Anterior cingulate cortex (tissue), 58 donors: Measurements from ENCODE around the gene SERTAD2.

Source experiments
- DNase-seq, 58 donors: peaks; one replicate each; lab custom pipeline; 2025; lab: John Stamatoyannopoulos, UW

Gene SERTAD2

DNA sequence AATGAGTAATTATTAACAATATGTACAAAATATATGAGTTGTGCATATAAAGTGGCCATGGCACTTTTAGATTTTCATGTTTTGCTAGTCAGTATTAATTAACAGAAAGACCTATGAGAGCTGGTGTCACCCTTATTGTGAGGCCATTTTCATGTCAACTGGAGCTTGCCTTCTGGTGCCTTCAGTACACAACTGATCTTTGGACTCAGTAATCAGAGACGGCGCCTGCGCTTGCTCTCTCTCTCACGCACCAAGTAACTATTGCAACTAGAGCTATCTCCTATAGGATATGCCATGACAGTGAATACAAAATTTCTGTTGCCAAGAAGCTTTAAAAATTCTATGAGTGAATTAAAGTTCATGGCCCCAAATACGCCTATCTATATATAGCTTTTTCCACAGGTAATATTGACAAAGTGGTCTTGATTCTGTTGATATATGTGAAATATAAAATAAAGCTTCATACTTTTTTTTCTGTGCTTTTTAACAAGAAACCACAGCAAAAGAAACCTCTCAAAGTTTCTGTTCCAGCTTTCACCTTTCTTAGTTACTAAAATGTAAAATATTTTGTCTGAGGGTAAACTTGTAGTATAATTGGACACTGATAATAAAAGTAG lies 2.9 kb downstream of the SERTAD2 start:
- no peak for DNase-seq

DNA sequence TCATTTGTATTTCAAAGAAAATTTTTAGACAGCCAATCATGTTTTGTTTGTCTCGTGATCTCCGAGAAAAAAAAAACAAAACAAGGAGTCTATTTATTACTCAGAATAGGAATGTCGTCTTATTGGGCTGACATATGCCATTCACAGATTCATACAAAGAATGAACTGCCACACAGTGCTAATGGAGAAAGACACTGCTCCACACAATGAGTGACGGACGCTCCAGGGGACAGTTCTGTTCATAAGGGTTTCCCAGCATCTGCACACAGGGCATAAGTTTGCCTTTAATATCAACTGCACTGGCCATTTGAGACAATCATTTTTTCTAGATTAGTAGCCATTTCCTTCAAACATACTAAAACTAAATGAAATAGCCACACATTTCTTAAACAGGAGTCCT lies 3.4 kb downstream of the SERTAD2 start:
- DNase-seq, result peak in 1 of 58 donors; percentile 16

DNA sequence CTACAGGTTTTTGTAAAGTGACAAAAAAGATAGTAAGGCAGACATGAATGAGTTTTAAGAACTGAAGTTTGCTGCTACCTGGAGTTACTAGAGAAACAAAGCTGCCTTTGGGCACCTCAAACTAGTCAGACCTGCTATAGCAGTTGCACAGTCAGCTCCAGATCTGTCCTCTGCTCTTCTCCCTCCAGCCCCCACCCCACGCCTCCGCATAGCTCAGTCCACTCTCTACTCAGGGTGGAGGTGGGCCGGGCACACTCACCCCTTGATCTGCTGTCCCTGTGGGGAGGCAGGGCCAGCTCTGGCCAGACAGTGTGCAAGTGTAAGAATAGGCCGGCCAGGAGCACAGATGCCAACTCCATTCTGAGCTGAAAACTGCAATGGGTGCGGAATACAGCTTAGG lies 4.1 kb downstream of the SERTAD2 start:
- no peak for DNase-seq

DNA sequence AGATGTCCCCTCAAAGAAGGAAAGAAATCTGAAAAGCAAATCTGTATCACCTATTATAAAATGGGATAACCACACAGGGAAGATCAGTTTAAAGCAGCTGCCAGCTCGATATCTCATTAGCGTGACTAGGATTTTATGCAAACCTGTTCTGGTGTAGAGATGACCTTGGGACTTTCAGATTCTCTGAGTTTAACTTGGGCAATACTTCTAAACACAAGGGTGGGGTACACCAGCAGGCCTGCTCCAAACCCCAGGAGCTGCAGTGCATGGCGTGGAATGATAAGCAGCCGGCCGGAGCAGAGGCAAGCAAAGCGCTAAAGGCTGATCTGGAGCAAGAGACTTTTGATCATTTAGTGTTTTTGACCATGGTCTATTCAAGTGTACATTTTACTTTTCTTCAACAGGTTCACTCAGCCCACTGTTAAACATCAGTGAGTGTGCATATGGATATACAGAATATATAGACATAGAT lies 4.7 kb downstream of the SERTAD2 start:
- no peak for DNase-seq

- DNase-seq, result peak in 56 of 58 donors; percentile 17 to 95 (median 71)
Observed at GRCh38 chr2:64646007-64646880, 7.5 kb downstream of the SERTAD2 start.

DNA sequence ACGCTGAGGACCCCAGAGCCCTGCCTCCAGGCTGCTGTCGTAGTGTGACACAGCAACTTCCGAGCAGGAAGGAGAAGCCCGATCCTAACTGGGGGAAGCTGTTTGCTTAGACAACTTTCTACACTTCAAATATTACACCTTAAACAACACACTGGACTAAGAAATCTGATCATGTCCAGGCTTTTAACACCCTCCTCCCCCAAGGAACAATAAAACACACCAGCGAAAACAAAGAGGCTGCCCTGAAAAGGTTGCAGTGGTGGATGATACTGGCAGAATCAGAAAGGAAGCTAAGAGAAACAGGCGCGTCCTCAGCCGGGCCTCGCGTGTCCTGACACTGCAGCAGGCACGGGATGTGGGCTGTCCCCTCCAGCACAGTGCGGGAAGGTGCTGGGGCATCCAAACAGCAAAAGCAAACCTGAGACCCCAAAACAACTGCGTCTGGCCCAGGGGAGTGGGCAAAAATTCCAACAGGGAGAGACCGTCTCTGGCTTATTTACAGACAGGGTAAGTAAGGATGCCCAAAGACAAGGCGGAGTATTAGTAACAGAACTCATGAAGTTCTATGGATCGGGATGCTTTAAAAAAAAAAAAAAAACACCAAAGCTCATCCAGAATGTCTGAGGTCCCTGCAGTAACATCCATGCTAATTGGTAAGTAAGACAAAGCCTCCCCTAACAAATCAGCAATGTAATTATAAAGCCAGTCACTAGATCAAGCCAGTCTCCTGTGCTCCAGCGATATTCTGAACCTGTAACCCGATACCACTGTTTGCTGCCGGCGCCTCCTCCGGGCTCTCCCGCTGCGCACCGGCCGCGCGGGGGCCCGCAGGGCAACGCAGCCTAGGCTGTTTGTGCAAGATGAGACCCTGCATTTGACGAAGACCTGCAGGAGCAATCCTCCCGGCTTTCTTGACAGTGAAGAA lies 9.0 kb downstream of the SERTAD2 start:
- DNase-seq, result peak in 29 of 58 donors; percentile 13 to 71 (median 40)

DNA sequence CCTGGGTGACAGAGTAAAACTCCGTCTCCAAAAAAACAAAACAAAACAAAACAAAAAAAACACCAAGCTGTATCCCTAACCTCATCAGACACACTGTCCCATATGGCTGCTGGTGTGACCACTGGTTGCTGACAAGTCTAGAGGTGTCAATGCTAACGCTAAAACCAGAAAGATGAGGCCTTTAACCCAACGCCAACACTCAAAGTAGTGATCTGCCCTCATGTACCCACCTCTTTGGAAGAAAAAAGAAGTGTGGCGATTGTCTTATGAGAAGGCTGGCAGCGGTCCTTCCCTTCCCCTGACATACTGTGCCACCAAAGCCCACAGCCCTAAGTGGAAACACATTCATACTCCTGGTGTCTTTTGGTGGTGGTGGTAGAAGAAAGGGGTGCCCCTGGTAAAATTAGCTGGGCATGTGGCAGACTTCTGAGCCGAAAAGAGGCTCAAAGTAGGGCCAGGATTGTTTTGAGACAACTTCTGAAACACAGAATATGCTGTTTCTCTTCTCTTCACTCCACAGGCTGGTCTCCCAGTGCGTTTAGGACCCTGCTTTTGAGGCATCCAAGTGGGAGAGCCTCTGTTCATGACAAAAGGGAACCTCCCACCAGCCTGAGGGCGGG lies 9.8 kb downstream of the SERTAD2 start:
- DNase-seq, result peak in 3 of 58 donors; percentile 19 to 39 (median 21)

DNA sequence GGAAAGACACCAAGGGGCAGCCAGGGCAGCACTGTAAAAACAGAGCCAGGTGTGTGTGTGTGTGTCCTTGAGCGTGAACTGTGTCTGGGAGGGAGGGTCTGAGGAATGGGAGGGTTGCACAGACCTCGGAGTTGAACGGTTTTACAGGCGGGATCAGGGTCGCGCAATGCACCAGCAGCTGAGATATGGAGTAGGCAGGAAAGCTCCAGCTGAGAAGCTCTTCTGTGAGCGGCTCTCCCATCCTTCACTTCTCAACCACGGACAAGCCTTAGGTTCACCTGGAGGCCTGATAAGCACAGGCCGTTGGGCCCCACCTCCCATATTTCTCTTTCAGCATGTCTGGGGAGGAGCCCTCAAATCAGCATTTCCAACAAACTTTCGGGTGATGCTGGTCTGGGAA lies 12.1 kb downstream of the SERTAD2 start:
- DNase-seq, result no peak

GRCh38 chr2:64640153-64641044 lies 13.3 kb downstream of the SERTAD2 start:
- no peak for DNase-seq

- DNase-seq, result no peak
Observed at GRCh38 chr2:64639691-64640090, 14.0 kb downstream of the SERTAD2 start.

GRCh38 chr2:64638502-64639120 lies 15.1 kb downstream of the SERTAD2 start:
- DNase-seq, result no peak

DNA sequence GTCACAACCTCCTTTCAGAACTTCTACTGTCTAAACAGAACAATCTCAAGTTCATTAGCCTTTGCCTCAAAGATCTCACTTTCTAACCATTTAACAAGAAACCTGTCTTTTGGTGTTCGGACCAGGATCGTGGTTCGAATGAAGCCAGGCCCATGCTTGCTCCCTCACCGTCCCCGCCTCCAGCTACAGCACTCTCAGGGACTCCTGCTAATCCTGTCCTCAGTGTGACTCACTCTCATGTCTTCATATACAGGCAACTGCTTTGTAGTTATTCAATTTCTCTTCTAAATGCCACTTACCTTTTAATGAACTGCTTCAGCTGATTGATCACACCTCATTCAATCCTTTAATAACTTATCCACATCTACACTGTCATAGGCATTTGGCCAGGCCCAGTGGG lies 15.8 kb downstream of the SERTAD2 start:
- no peak for DNase-seq

GRCh38 chr2:64637000-64637635 lies 16.6 kb downstream of the SERTAD2 start:
- DNase-seq, result no peak

GRCh38 chr2:64635976-64636911 lies 17.5 kb downstream of the SERTAD2 start:
- DNase-seq, result no peak

- no peak for DNase-seq
Observed at GRCh38 chr2:64634345-64635267, 19.1 kb downstream of the SERTAD2 start.
